CD4-positive, alpha-beta T cell (primary cell): ENCODE results near the gene ZBTB24. TPM values are rescaled to one million over a fixed set of nuclear protein-coding genes. Genes with fewer than 3 reads are reported as not detected.

Experiments used
- ATAC-seq: fragments of 200-7000 bp; cut with Tn5 transposase; one replicate; pipeline ENCODE4 v1.10.0; 2022; ENCODE audit warnings: mild to moderate bottlenecking; ENCODE audit not compliant: poor library complexity
- CTCF ChIA-PET: fragments of 350-600 bp; sonication (Branson Sonifier 250); formaldehyde crosslinking; loops from one replicate; lab custom pipeline; 2021; ENCODE audit warnings: antibody characterized with exemption, inconsistent platforms; lab: Charles Lee
- POLR2A ChIA-PET: fragments of 350-600 bp; sonication (Branson Sonifier 250); formaldehyde crosslinking; loops from one replicate; lab custom pipeline; 2021; ENCODE audit warnings: antibody characterized with exemption, inconsistent platforms; lab: Charles Lee
- DNase-seq, 14 experiments: peaks; one replicate each; pipeline ENCODE4 v3.0.0-alpha.2; 2013 to 2020; ENCODE audit warnings: mixed read lengths in 2 of 14
- H3K27ac ChIP-seq, 2 donors: one replicate each; pipeline versions ENCODE4 v1.5.1 to v1.7.0; 2013; ENCODE audit warnings: low read length in 2 of 2, low read depth in 1 of 2, mild to moderate bottlenecking in 1 of 2
- H3K27me3 ChIP-seq, 2 experiments: 1 replicate in 1 of 2; 2 replicates in 1 of 2; pipeline versions ENCODE4 v1.6.1 to v1.7.0; 2013; ENCODE audit warnings: low read length in 2 of 2, control low read depth in 1 of 2, mild to moderate bottlenecking in 1 of 2, moderate library complexity in 1 of 2; ENCODE audit not compliant: insufficient read depth in 2 of 2, control insufficient read depth in 1 of 2
- H3K36me3 ChIP-seq: one replicate; pipeline ENCODE4 v1.6.1; 2013; ENCODE audit warnings: low read length, control low read depth; ENCODE audit not compliant: insufficient read depth
- H3K4me1 ChIP-seq: one replicate; pipeline ENCODE4 v1.6.1; 2013; ENCODE audit warnings: low read length, control low read depth; ENCODE audit not compliant: insufficient read depth
- H3K4me3 ChIP-seq: one replicate; pipeline ENCODE4 v1.5.1; 2013; ENCODE audit warnings: mild to moderate bottlenecking, low read length, moderate library complexity
- H3K9me3 ChIP-seq, 2 experiments: 1 replicate in 1 of 2; 2 replicates in 1 of 2; pipeline versions ENCODE4 v1.6.1 to v1.7.0; 2013; ENCODE audit warnings: low read length in 2 of 2, mild to moderate bottlenecking in 2 of 2, control low read depth in 1 of 2, moderate library complexity in 1 of 2; ENCODE audit not compliant: control insufficient read depth in 1 of 2, insufficient read depth in 1 of 2
- H3K27ac Mint-ChIP-seq: one replicate; pipeline ENCODE4 v1.8.0; 2020; ENCODE audit warnings: mixed read lengths
- H3K27me3 Mint-ChIP-seq: one replicate; pipeline ENCODE4 v1.8.0; 2021; ENCODE audit warnings: mixed read lengths
- H3K36me3 Mint-ChIP-seq: one replicate; pipeline ENCODE4 v1.8.0; 2021; ENCODE audit warnings: low read depth, mixed read lengths
- H3K4me1 Mint-ChIP-seq: one replicate; pipeline ENCODE4 v1.8.0; 2021; ENCODE audit warnings: low read depth, mixed read lengths
- H3K4me3 Mint-ChIP-seq: one replicate; pipeline ENCODE4 v1.8.0; 2020; ENCODE audit warnings: mild to moderate bottlenecking, mixed read lengths
- H3K9me3 Mint-ChIP-seq: one replicate; pipeline ENCODE4 v1.8.0; 2020; ENCODE audit warnings: mixed read lengths
- CTCF ChIP-seq: fragments of 200-600 bp; IDR thresholded peaks from one replicate; pipeline ENCODE4 v1.8.0; 2022; ENCODE audit warnings: antibody characterized with exemption, mild to moderate bottlenecking
- intact Hi-C, 2 experiments: fragments of 100-400 bp; cut with DNase I in 1 of 2; cut with micrococcal nuclease in 1 of 2; formaldehyde crosslinking; loops; one replicate each; pipeline versions ENCODE4 v1.15.1 to v1.9.0; 2023 to 2025; cut with DNase I, micrococcal nuclease
- total RNA-seq, 174 experiments: library from RNA in 2 of 174; stranded (reverse) in 2 of 174; gene quantifications; one replicate each; pipeline ENCODE4 v1.2.3 and lab custom pipeline; 2021 to 2026

The ZBTB24 gene
- total RNA-seq, 2 experiments from 2014 or later: 10.4 to 10.5 TPM

- H3K27ac ChIP-seq: no peak overlapping the region
- peak overlapping the region; percentile 35 for H3K4me3 Mint-ChIP-seq
- H3K36me3 Mint-ChIP-seq: peaks cover 96% of the 10 kb centered on the region
Observed at GRCh38 chr6:109475625-109476024, 7.4 kb downstream of the ZBTB24 start.

GRCh38 chr6:109474995-109475394 is 8.0 kb downstream of the ZBTB24 start:
- H3K4me3 ChIP-seq: no peak overlapping the region
- Mint-ChIP-seq H3K27ac (no peak overlapping the region), H3K36me3 (peaks cover 96% of the 10 kb centered on the region), H3K4me3 (no peak overlapping the region), H3K9me3 (no peaks in the 10 kb centered on the region), H3K27me3 (no peaks in the 10 kb centered on the region), H3K4me1 (peaks cover 78% of the 10 kb centered on the region)
- TF ChIP-seq CTCF: no peak
- DNase-seq (no peak), ATAC-seq (no peak)
- peaks cover 43% of the 10 kb centered on the region for H3K4me1 ChIP-seq
- no peaks in the 10 kb centered on the region for H3K27me3 ChIP-seq
- CTCF ChIA-PET: no interaction called here
- intact Hi-C loops: no loop called here
- no peaks in the 10 kb centered on the region for H3K9me3 ChIP-seq
- H3K27ac ChIP-seq: no peak overlapping the region
- H3K36me3 ChIP-seq: peaks cover 84% of the 10 kb centered on the region
- POLR2A ChIA-PET: no interaction called here

More at GRCh38 chr6:109475625-109476024, 7.4 kb downstream of the ZBTB24 start:
- DNase-seq (no peak), ATAC-seq (no peak)
- Histone ChIP-seq H3K27me3 (no peaks in the 10 kb centered on the region), H3K36me3 (peaks cover 82% of the 10 kb centered on the region), H3K4me3 (no peak overlapping the region), H3K9me3 (no peaks in the 10 kb centered on the region), H3K4me1 (peaks cover 48% of the 10 kb centered on the region)
- H3K27ac Mint-ChIP-seq: no peak overlapping the region
- ChIA-PET POLR2A (interaction anchor here (2.0 kb wide), 1 partner anchor 17 kb away, joined by 6 read pairs; no protein-coding TSS in a partner anchor), CTCF (interaction anchor here (1.3 kb wide), 1 partner anchor 93 kb away, joined by 3 read pairs; the partner anchor contains the start of gene CD164)
- no peak for TF ChIP-seq CTCF
- H3K9me3 Mint-ChIP-seq: no peaks in the 10 kb centered on the region
- H3K27me3 Mint-ChIP-seq: no peaks in the 10 kb centered on the region
- intact Hi-C loops: loop anchor here in 1 of 2 experiments (1.0 kb wide), 1 partner anchor 16 kb away; no protein-coding TSS in a partner anchor
- H3K4me1 Mint-ChIP-seq: peaks cover 78% of the 10 kb centered on the region

- Mint-ChIP-seq H3K9me3 (no peaks in the 10 kb centered on the region), H3K27ac (no peak overlapping the region), H3K36me3 (peaks cover 98% of the 10 kb centered on the region), H3K27me3 (no peaks in the 10 kb centered on the region), H3K4me3 (no peak overlapping the region), H3K4me1 (peaks cover 77% of the 10 kb centered on the region)
- H3K9me3 ChIP-seq: no peaks in the 10 kb centered on the region
- H3K27me3 ChIP-seq: no peaks in the 10 kb centered on the region
- H3K4me3 ChIP-seq: no peak overlapping the region
- peaks cover 94% of the 10 kb centered on the region for H3K36me3 ChIP-seq
- TF ChIP-seq CTCF: no peak
- ChIA-PET POLR2A (no interaction called here), CTCF (interaction anchor here (1.0 kb wide), 1 partner anchor 18 kb away, joined by 3 read pairs; no protein-coding TSS in a partner anchor)
- ATAC-seq (no peak), DNase-seq (no peak)
- H3K4me1 ChIP-seq: peaks cover 37% of the 10 kb centered on the region
- intact Hi-C loops: no loop called here
- no peak overlapping the region for H3K27ac ChIP-seq
Observed at GRCh38 chr6:109473120-109473519, 9.9 kb downstream of the ZBTB24 start.
